NCI-H2196 treated with DMSO at 0.1 percent for 48 hours (cell line): ENCODE results near the gene GRIA3.
"Not testable (repeated sequence)": the region's sequence is repeated elsewhere in the genome, so short reads cannot be mapped to it uniquely, and the experiment has no call there.

Source experiments
- DNase-seq: peaks from one replicate; lab custom pipeline; 2025; ENCODE audit not compliant: unreplicated experiment; lab: John Stamatoyannopoulos, UW

Gene GRIA3

DNA sequence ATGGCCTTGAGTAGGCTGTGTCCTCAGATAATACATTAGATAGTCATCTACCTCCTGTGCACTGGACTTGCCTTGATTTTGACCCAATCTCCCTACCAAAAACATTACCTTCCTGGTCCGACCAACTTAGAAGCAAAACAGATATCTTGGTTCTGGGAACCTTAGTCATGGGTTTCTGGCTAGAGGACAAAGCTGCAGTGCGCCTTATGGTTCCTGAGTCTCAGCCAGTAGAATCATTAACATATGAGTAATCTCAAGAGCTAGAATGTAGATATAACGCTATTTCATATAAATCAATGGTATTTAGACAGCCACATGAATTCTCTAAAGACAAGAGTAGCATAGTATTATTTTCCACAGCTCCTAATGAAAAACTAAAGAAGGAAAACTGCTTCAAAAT lies 83.1 kb downstream of the GRIA3 start:
- no peak for DNase-seq

DNA sequence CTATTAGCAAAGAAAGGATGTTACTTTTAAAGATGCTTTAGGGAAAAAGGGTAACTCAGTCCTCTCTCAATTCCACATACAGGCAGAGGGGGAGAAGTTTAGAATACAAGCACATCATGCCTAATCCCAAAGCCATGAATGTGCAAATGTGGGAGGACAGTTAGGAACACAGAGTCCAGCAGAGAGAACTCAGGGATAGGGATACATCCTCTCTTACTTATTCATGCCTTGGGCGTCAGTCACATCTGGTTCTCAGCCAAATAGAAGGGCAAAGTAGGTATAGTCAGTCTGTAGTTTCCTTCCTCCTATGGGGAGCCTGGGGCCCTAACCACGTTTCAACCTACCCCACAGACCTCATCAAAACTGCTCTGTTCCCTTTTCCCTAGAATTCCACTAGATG lies 87.8 kb downstream of the GRIA3 start:
- DNase-seq: no peak

DNA sequence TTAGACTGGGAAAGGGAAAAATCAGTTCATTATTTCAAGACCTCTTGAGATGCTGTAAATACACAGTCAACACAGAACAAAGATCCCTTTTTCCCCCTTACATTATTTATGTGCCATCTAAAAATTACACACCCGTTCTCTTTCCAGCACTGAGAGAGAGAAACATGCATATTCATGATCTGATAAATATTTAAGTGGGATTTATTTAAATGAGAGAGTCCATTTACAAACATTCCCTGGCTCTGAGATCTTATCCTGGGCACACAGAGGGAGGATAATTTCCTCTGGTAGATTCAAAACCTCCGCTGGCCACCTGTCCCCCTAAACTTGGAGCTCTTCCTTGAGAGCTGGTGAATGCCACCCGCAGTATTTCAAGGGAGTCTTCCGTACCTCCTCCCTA lies 88.6 kb downstream of the GRIA3 start:
- no peak for DNase-seq

DNA sequence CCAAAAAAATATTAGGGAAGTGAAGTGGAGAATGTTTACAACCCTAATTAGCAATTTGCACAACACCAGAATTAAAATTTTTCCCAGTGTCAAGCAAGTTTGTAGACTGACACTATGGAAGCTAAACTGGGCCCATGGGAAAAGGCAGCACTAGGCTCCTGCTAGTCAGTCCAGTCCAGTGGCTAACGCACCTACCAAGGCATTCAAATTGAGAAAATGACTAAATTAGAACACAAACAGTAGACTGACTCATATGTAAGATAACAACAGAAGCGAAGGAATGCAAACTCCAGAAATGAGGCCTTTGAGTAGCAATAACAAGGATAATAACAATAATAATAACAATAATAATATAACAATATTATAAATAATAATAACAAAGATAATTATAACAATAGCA lies 90.7 kb downstream of the GRIA3 start:
- no peak for DNase-seq

DNA sequence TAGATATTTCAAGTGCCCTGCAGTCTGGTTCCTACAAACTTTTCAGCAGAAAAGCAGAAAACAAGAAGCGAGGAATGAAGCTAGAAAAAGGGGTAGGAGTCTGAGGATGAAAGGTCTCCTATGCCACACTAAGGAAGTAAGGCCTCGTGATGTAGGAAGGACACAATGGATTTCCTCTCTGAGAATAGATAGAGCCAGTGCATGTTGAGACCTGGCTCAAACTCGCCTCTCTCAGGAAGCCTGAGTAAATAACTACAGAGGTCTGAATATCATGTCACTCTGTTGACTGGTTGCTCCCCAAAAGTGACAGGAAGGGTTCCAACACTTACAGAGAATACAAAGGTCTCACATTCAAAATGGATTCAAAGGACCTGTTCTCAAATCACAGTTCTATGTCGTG lies 93.3 kb downstream of the GRIA3 start:
- DNase-seq: no peak

DNA sequence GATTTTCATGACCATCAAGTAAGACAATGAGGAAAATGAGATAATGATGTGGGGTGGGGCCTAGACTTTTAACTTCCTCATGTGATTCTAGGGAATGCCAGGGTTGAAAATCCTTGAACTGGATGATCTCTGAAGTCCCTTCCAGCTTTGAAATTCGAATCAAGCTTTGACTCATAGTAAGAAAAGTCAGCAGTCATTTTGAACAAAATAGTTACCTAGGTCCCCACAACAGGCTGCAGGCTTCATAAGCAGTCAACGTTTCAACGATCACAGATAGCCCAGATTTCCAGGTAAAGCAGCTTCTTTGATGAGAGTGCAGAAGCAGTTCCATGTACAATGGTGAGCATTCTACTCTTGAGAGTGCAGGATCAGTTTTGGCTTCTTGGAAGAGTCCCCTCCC lies 93.7 kb downstream of the GRIA3 start:
- DNase-seq: no peak

DNA sequence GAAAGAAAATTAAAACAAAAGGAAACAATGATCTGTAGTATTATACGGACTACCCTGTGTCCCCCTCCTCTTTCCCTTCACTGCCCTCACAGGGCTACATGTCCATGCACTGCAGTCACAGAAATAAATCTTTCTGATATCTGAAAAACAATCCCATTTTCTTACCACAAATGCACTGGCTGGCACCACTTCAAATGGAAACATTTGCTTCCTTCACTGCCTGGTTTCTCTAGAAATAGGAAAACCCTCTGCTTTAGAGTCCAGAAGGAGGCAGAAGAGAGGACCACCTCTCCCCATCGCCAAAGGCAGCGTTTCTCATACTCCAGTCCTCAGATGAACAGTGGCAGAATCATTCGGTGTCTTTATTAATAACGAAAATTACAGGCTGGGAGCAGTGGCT lies 98.2 kb downstream of the GRIA3 start:
- no peak for DNase-seq

DNA sequence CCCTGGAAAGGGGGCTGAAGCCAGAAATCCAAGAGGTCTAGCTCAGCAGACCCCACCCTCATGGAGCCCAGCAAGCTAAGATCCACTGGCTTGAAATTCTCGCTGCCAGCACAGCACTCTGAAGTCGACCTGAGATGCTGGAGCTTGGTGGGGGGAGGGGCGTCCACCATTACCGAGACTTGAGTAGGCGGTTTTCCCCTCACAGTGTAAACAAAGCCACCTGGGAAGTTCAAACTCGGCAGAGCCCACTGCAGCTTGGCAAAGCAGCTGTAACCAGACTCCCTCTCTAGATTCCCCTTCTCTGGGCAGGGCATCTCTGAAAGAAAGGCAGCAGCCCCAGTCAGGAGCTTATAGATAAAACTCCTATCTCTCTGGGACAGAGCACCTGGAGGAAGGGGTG lies 99.3 kb downstream of the GRIA3 start:
- DNase-seq: not testable (repeated sequence)

DNA sequence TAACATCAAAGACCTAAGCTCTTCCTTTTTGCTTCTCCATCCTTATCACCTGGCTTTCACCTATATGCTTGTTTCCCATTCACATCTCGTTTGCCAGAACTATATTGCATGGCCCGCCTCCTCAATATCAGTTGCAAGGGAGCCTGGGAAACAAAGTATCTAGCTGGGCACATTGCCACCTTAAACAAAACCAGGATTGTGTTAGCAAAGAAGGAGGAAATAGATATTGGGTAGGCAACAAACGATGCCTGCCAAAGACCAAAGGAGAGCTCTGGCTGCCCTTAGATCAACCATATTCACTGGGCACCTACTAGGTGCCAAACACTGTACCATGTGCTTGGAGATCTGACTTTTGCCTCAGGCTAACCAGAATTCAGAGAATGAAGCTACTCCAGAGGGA lies 107.5 kb downstream of the GRIA3 start:
- DNase-seq: no peak

DNA sequence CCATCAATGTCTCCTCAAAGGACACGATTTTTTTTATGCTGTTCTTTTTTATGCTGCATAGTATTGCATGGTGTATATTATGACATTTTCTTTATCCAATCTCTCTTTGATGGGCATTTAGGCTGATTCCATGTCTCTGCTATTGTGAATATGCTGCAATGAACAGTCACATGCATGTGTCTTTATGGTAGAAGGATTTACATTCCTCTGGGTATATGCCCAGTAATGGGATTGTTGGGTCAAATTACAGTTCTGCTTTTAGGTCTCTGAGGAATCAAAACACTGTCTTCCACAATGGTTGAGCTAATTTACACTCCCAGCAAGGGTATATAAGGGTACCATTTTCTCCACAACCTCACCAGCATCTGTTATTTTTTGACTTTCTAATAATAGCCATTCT lies 113.9 kb downstream of the GRIA3 start:
- DNase-seq: no peak

DNA sequence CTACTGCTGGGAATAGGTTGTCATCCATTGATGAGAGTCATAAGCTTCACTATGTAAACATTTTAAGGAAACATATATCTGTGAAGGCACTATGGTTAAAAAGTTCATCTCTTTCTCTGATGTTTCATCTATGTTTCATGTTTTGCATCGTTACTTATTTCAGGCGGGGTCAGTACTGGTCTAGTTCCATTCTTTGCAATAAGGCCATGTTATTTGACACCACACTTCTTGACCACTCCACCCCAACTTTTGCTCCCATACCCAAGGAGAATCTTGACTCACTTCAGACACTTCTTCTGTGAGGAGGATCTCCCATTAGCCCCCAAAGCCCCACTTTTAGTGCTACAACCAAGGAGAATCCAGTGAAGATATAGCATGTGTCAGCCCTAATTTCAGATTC lies 119.4 kb downstream of the GRIA3 start:
- no peak for DNase-seq

DNA sequence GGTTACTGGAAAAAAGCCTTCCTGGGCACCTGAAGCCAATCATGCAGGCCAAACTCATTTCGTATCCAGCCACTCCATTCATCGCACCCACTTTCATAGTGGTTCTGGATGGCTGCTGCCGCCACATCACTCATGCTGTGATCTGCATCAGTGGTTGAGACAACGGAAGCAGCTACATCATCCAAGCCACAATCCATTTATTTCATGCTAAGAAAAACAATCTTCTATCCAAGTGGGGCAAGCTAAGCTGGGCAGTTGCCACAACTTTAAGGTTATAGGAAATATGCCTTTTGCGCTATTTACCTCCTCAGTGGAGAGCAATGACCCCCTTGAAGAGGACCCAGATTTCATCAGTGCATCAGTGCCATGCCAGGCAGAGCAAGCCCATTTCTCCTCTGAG lies 124.6 kb downstream of the GRIA3 start:
- no peak for DNase-seq

DNA sequence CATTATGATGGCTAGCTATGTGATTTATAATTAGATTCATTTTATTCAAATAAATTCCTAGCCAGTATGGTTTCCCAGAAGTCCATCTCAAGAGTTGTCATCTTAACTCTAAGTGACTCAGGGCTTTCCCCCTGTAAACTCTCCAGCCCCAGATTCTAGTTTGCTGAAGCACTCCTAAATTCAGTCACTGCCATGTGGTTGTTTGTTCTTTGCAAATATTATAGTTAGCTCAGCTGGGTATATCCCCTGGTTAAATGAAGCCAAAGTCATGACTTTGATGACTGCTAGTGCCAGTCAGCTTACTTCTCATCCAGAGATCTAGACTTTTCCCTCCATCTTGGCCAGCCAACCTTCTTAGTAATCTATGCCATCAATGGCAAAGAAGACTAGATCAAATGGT lies 126.0 kb downstream of the GRIA3 start:
- DNase-seq: no peak

DNA sequence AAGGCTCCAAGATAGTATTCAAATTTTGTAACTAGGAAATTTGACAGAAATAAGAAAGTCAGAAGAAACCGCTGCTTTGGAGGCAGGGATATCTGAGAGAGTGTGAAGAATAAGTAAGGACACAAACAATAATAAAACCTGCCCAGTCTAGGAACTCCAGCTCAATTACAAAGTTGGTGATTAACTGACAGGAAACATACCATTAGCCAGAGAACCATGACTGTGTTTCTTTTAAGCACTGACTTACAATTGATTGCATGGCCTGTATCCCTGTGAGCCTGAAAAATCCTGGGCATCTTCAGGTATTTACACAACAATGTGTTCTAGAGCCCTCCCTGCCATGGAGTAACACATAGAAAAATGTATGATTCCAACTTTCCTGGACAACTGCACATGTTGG lies 127.4 kb downstream of the GRIA3 start:
- no peak for DNase-seq

DNA sequence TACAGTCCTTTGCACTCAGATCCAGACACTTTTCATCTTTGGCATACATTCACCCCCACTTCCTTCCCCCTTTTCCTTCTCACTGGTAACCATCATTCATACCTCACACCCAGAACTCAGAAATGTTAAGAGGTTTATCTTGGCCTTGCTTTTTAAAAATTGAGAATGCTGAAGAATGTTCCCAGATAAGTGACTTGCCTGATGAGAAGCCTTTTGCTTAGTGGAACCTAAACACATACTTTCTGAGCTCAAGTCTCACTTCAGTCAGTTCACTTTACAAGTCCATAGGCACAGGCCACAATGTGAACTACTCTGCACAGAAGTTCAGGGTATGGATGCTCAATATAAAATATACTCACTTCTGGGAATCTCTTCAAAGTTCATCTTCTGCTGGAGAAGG lies 129.4 kb downstream of the GRIA3 start:
- DNase-seq: no peak

DNA sequence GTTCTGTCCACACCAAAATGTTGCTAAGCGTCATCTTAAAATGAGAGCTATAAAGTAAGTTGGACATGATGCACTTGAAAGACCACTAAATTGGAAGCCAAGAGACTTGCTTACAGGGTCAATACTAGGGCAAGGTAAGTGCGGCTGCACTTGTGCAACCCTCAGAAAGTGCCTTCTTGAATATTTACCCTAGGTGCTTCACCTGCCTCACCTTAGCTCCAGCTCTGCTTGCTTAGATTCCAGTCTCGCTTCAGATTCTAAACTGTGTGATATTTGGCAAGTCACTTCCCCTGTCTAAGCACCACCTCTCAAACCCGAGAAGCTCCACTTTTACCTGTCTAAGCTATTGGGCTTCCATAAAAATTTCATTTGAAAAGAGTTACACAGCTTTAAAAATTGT lies 136.5 kb downstream of the GRIA3 start:
- DNase-seq: no peak

DNA sequence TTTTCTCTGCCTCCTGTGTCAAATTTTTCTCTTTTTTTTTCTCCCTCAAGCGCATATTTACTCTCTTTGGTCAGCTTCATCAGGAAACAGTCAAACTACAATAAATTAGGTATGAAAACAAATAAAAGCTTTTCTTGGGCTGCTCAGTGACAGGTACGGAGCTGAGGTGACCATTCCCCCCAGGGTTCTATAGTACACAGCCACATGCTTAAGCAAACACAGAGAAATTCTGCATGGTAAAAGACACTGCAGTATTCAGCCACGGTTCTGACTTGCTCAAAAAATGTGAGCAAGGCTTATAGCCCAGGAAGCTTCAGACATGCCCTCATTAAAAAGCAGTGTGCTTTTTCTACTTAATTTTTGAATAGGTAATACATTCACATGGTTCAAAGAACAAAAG lies 138.5 kb downstream of the GRIA3 start:
- no peak for DNase-seq

DNA sequence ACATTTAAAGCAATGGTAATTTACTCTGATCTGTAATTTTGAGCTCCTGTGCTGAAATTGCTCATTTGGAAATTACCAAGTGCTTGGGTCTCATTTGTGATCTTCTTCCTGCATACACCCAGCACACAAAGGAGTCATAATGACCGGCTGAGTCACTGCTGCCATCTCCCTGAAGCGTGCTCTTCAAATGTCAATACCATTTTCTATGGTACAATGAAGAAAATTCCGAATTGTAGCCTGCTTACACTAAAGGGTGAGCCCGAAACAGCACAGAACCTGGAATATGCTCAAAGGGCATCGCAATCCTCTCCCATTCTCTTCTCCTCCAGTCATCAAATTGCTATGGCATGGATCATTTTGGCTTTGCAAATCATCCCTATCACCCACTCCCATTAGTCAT lies 140.5 kb downstream of the GRIA3 start:
- no peak for DNase-seq

DNA sequence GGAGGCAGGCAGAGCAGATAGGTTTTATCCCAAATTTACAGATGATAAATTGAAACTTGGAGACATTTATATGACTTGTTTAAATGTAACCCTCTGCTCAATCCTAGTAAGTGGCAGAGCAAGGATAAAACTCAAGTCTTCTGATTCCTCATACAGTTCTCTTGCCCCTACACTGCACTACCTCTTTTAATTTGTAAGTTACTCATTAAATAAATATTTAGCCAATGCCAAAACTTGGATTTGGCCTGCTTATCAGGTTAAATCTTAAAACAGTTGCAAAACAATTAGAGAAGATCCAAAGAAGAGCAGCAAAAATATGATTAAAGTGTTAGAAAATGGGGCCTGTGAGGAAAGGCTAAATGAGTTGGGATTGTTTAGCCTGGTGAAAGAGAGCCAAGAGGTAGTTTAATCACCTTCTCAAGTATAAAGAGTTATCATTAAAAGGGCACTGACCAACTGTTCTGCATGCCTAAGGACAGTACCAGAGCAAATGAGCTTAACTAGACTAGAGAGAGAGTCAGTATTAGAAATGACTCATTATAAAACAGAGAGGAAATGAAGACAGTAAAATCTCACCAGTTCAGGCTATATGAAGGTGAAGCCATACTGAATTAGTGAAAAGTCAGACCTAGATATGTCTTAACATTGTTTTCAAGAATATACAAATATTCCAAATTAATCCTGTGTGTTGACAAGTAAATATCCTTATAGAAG lies 146.3 kb downstream of the GRIA3 start:
- DNase-seq: no peak

DNA sequence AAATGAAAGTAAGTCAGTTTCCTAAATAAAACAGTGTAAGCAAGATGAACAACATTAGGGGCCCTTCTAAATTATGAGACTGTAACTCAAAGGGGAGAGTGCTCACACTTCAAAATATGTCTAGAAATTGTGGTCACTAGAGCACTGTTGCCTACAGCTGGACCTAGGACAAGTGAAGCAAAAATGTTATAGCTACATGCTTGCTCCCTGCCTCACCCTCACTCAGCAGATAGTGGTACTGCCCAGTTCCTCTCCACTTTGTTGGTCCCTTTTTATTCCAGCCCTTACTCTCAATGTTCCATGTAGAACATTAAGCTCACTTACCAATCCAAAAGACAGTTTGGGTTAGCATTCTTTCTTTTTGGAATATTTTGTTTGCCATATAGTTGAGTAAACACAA lies 147.3 kb downstream of the GRIA3 start:
- no peak for DNase-seq

DNA sequence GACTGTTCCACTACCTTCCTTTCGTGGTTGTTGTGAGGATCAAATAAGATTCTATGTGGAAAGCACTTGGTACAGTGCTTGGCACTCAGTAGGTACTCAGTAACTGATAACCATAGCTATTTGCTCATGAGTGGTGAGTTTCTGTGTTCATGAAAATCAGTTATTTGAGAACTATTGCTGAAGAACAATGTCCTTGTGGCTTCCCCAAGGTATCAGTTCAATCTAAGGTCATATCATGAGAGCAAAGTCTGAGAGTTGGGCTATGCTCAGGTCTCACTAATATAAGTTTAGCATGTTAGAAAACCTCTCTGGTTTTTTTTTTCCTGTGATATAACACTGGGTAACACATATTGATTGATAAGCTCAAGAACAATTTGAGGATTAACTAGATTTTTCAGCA lies 147.8 kb downstream of the GRIA3 start:
- DNase-seq: no peak

DNA sequence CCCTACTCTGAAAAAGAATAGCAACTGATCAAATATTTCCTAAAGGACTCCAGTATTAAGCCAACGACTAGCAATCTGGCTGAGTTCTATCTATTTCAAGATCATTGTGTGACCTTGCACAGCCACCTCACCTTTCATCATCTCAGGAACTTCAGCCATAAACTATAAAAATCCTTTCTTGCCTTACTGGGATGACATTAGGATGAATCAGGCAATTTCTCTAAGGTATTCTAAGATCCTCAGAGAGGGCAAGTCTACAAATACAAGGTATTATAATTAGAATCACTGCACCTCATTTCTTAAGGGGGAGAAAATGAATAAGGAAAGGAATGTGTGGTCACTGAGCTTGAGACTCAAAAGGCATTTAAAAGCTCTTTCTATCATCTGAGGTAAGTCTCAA lies 152.6 kb downstream of the GRIA3 start:
- no peak for DNase-seq

DNA sequence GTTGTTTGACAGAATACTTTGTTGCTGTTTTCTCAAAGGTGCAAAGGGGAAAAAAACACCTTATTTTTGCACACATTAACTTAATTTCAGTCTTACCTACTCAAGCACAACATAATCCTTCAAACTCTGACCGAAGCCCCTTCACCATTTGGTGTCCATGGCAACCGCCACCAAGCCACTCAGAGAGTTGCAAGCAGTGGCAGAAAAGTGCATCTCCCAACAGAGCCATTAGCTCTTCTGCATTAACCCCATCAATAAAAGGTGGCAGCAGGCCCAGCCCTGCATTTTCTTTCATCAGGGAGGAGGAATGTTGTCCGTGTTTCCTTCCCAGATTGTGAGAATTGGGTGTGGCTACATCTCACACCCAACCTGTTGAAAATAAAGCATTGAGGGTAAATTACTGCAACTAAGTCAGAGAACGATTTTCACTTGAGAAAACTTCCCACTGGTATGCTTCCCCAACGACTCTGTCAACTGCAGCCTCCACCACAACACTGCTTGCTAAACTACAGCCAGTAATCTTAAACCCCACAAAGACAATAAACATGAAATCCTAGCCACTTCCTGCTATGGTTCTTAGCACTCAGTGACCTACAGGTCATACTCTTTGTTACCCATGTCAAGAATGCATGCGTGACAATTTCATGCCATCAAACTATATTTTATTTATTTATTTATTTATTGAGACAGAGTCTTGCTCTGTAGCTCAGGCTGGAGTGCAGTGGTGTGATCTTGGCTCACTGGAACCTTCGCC lies 154.0 kb downstream of the GRIA3 start:
- DNase-seq: no peak
